Endodermal cell (in vitro differentiated cells): ENCODE data around the gene RAX. TPM values are rescaled to one million over a fixed set of nuclear protein-coding genes. Genes with fewer than 3 reads are reported as not detected.

ENCODE experiments used
- DNase-seq: peaks from one replicate; pipeline ENCODE4 v3.0.0-alpha.2; 2017
- H3K27ac ChIP-seq: 2 replicates; pipeline ENCODE4 v1.5.1; 2013; ENCODE audit warnings: mild to moderate bottlenecking, low read depth, low read length, moderate library complexity
- H3K27me3 ChIP-seq: 2 replicates; pipeline ENCODE4 v1.6.1; 2013; ENCODE audit warnings: mild to moderate bottlenecking, low read length, moderate library complexity; ENCODE audit not compliant: insufficient read depth, control insufficient read depth, poor library complexity, severe bottlenecking
- H3K36me3 ChIP-seq: 2 replicates; pipeline ENCODE4 v1.7.0; 2013; ENCODE audit warnings: mild to moderate bottlenecking, low read length, moderate library complexity; ENCODE audit not compliant: control insufficient read depth, insufficient read depth
- H3K4me1 ChIP-seq: one replicate; pipeline ENCODE4 v1.7.0; 2013; ENCODE audit warnings: low read length; ENCODE audit not compliant: control insufficient read depth, insufficient read depth
- H3K4me3 ChIP-seq: 2 replicates; pipeline ENCODE4 v1.5.1; 2013; ENCODE audit warnings: mild to moderate bottlenecking, low read length, moderate library complexity
- H3K9ac ChIP-seq: 2 replicates; pipeline ENCODE4 v1.6.1; 2013; ENCODE audit warnings: mild to moderate bottlenecking, low read length, moderate library complexity; ENCODE audit not compliant: poor library complexity, severe bottlenecking; ENCODE audit errors: extremely low read depth
- H3K9me3 ChIP-seq: 2 replicates; pipeline ENCODE4 v1.6.1; 2013; ENCODE audit warnings: mild to moderate bottlenecking, low read length, moderate library complexity; ENCODE audit not compliant: control insufficient read depth
- H3K27ac Mint-ChIP-seq: 2 replicates; pipeline ENCODE4 v1.8.0; 2020; ENCODE audit warnings: mixed read lengths
- H3K27me3 Mint-ChIP-seq: 2 replicates; pipeline ENCODE4 v1.8.0; 2021; ENCODE audit warnings: mild to moderate bottlenecking, mixed read lengths; ENCODE audit not compliant: insufficient read depth
- H3K36me3 Mint-ChIP-seq: 2 replicates; pipeline ENCODE4 v1.8.0; 2020; ENCODE audit warnings: low read depth, mixed read lengths
- H3K4me1 Mint-ChIP-seq: 2 replicates; pipeline ENCODE4 v1.8.0; 2020; ENCODE audit warnings: mixed read lengths
- H3K4me3 Mint-ChIP-seq: 2 replicates; pipeline ENCODE4 v1.8.0; 2020; ENCODE audit warnings: mild to moderate bottlenecking, moderate library complexity, mixed read lengths
- H3K9me3 Mint-ChIP-seq: 2 replicates; pipeline ENCODE4 v1.8.0; 2020; ENCODE audit warnings: mild to moderate bottlenecking, mixed read lengths
- CTCF ChIP-seq: fragments of 200-600 bp; sonication (generic); conservative IDR thresholded peaks from 2 replicates; pipeline ENCODE4 v1.5.0; 2021; ENCODE audit warnings: antibody characterized with exemption, mild to moderate bottlenecking
- WGBS, 2 experiments: methylation state at CpG; one replicate each; pipeline versions ENCODE4 v1.1.5 to v1.1.7; 2013; ENCODE audit warnings: missing lambda C conversion rate in 2 of 2, mixed read lengths in 1 of 2; ENCODE audit not compliant: insufficient coverage in 1 of 2, insufficient read length in 1 of 2; 5-methylcytosine and 5-hydroxymethylcytosine counted together
- long read RNA-seq, 4 experiments: library from polyadenylated mRNA in 2 of 4; library from RNA in 1 of 4; library from capped mRNA in 1 of 4; stranded (forward) in 3 of 4; unstranded in 1 of 4; transcript quantifications; one replicate each; pipeline ENCODE4 v2.0.0, GENCODE V29; 2020 to 2021; ENCODE audit warnings: inconsistent platforms in 1 of 4
- polyA plus RNA-seq, 2 experiments: library from polyadenylated mRNA; stranded (reverse); fragments of 50-300 nt; gene quantifications; one replicate each; pipeline ENCODE4 v1.2.3, GENCODE V29; 2013
- total RNA-seq, 2 donors: library from RNA; stranded (reverse); fragmentation: NEBNext Ultra II Directional in 1 of 2; extraction: Animal tissue kit (Norgen Biotek cat#: 25700) in 1 of 2; gene quantifications; 2 replicates in 1 of 2; 3 replicates in 1 of 2; pipeline ENCODE4 v1.2.1, GENCODE V29; 2021

RAX gene
- total RNA-seq: under 1 TPM in 1 of 2 donors, not detected in 1; 0.18 TPM
- 0.25 TPM for polyA plus RNA-seq (2013, experiment 1 of 2)
- 0.29 TPM for polyA plus RNA-seq (2013, experiment 2 of 2)
- long read RNA-seq, experiment 1: 0 reads
- long read RNA-seq, experiment 2: 0 reads
- long read RNA-seq, experiment 3: 0 reads
- long read RNA-seq, experiment 4: 0 reads

- no peak within 1 kb of the TSS for H3K9ac ChIP-seq
- H3K27me3 Mint-ChIP-seq: peaks cover 95% of the 10 kb centered on the region
- peaks cover 98% of the 10 kb centered on the region for H3K27me3 ChIP-seq
- peak within 1 kb of the TSS; percentile 67 for H3K4me3 Mint-ChIP-seq
- no peak within 1 kb of the TSS for H3K27ac ChIP-seq
- H3K27ac Mint-ChIP-seq: no peak within 1 kb of the TSS
- DNase-seq: peak; percentile 96
- no peaks in the 10 kb centered on the region for H3K9me3 Mint-ChIP-seq
- 0 to 1% methylated on average over 31 to 88 of the region's 88 CpGs for WGBS, 2 experiments
- H3K36me3 ChIP-seq: no peaks in the 10 kb centered on the region
- peaks cover 4% of the 10 kb centered on the region for H3K4me1 ChIP-seq
- H3K36me3 Mint-ChIP-seq: no peaks in the 10 kb centered on the region
- TF ChIP-seq CTCF: peak; percentile 81
- no peaks in the 10 kb centered on the region for H3K9me3 ChIP-seq
- peak within 1 kb of the TSS; percentile 79 for H3K4me3 ChIP-seq
- peaks cover 15% of the 10 kb centered on the region for H3K4me1 Mint-ChIP-seq
These were observed at the start of gene RAX for GRCh38 chr18:59272891-59273758. RAX (minus strand) TSS chr18:59273454; CDS start chr18:59273206, 248 bp downstream.

GRCh38 chr18:59318460-59319050 is 45.3 kb upstream of the RAX start, which contains the start of gene CPLX4:
CPLX4 (minus strand) TSS chr18:59318649; CDS start chr18:59318462, 187 bp downstream.
- Mint-ChIP-seq H3K27ac (no peak within 1 kb of the TSS), H3K4me1 (no peaks in the 10 kb centered on the region)

More at GRCh38 chr18:59318460-59319050, 45.3 kb upstream of the RAX start, which contains the start of gene CPLX4:
- H3K9ac ChIP-seq: no peak within 1 kb of the TSS
- no peaks in the 10 kb centered on the region for H3K9me3 Mint-ChIP-seq
- DNase-seq: no peak
- WGBS, 2 experiments: 83 to 95% methylated on average over 1 to 4 of the region's 4 CpGs
- H3K27me3 ChIP-seq: no peaks in the 10 kb centered on the region
- H3K36me3 ChIP-seq: no peaks in the 10 kb centered on the region
- no peak within 1 kb of the TSS for H3K4me3 ChIP-seq
- TF ChIP-seq CTCF: no peak
- no peak within 1 kb of the TSS for H3K4me3 Mint-ChIP-seq
- H3K27me3 Mint-ChIP-seq: peaks cover 4% of the 10 kb centered on the region
- no peak within 1 kb of the TSS for H3K27ac ChIP-seq
- no peaks in the 10 kb centered on the region for H3K36me3 Mint-ChIP-seq
- H3K4me1 ChIP-seq: no peaks in the 10 kb centered on the region
- H3K9me3 ChIP-seq: no peaks in the 10 kb centered on the region
